Mucosa of descending colon (tissue), 3 donors: ENCODE results near the gene SERPINC1. TPM values are rescaled to one million over a fixed set of nuclear protein-coding genes. Genes with fewer than 3 reads are reported as not detected.
"Not testable (repeated sequence)": the region's sequence is repeated elsewhere in the genome, so short reads cannot be mapped to it uniquely, and the experiment has no call there.

Source experiments
- ATAC-seq: fragments of 200-7000 bp; cut with Tn5 transposase; one replicate; pipeline ENCODE4 v1.9.1; 2020; ENCODE audit warnings: mild to moderate bottlenecking, moderate library complexity
- DNase-seq, 3 donors: peaks; one replicate each; pipeline ENCODE4 v3.0.0-alpha.2; 2020
- H3K36me3 ChIP-seq: fragments of 200-600 bp; one replicate; pipeline ENCODE4 v1.8.0; 2021; ENCODE audit warnings: low read depth, mild to moderate bottlenecking
- H3K4me1 ChIP-seq: fragments of 200-600 bp; one replicate; pipeline ENCODE4 v1.8.0; 2021; ENCODE audit warnings: low read depth, mild to moderate bottlenecking
- H3K4me3 ChIP-seq: fragments of 200-600 bp; one replicate; pipeline ENCODE4 v1.8.0; 2021; ENCODE audit warnings: mild to moderate bottlenecking
- H3K9me3 ChIP-seq: fragments of 200-600 bp; one replicate; pipeline ENCODE4 v1.8.0; 2021; ENCODE audit warnings: mild to moderate bottlenecking
- intact Hi-C, 2 donors: fragments of 100-400 bp; cut with DNase I in 1 of 2; cut with micrococcal nuclease in 1 of 2; formaldehyde crosslinking; loops; one replicate each; pipeline versions ENCODE4 v1.11.0 to v1.11.1; 2022; cut with DNase I, micrococcal nuclease
- total RNA-seq, 3 donors: library from RNA; stranded (reverse); fragmentation: NEBNext Ultra II Directional in 2 of 3; extraction: Animal tissue kit (Norgen Biotek cat#: 25700) in 2 of 3; gene quantifications; one replicate each; pipeline versions ENCODE4 v1.2.1 to v1.2.4, GENCODE V29; 2021 to 2023
- TF ChIP-seq, protein P1 (sequence below): fragments of 200-600 bp; IDR thresholded peaks from one replicate; pipeline ENCODE4 v1.8.0; 2022; ENCODE audit warnings: antibody characterized with exemption, mild to moderate bottlenecking
- donor health status: DM: no; HTN: no; CAD: no; lungs with moderate emphysema.
- donor health status: DM: no; HTN: no; CAD: no.
- donor health status: DM: no; HTN: yes; CAD: no.

SERPINC1 gene
- total RNA-seq, 3 donors from 2014 or later: not detected

DNA sequence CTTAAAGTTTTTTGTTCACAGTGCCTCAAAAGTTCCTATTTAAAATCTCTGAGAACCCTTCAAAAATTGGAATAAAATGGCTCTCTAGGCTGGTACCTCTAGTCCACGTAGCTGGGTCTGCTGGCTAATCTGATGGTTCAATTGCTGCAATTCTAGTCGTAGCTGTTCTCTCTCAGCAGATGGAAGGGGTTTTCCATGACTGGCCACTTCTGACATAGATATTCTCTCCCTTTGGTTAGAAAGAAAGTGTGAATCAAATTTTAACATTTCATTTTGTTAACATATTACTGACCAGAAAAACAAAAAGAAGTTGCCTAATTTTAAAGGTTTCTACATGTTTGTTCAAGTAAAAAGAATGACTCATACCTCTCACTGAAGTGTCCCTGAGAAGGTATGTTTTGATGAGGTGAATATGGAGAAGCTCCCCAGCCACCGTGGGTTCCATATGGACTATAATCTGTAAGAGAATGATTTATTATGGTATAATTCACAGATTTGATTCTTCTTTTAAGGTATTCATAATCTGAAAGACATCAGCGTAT is 29.3 kb upstream of the SERPINC1 start:
- ATAC-seq (no peak), DNase-seq (no peak)
- intact Hi-C loops: no loop called here
- TF ChIP-seq, protein P1, sequence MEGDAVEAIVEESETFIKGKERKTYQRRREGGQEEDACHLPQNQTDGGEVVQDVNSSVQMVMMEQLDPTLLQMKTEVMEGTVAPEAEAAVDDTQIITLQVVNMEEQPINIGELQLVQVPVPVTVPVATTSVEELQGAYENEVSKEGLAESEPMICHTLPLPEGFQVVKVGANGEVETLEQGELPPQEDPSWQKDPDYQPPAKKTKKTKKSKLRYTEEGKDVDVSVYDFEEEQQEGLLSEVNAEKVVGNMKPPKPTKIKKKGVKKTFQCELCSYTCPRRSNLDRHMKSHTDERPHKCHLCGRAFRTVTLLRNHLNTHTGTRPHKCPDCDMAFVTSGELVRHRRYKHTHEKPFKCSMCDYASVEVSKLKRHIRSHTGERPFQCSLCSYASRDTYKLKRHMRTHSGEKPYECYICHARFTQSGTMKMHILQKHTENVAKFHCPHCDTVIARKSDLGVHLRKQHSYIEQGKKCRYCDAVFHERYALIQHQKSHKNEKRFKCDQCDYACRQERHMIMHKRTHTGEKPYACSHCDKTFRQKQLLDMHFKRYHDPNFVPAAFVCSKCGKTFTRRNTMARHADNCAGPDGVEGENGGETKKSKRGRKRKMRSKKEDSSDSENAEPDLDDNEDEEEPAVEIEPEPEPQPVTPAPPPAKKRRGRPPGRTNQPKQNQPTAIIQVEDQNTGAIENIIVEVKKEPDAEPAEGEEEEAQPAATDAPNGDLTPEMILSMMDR: no peak
- Histone ChIP-seq H3K9me3 (no peaks in the 10 kb centered on the region), H3K4me3 (no peak overlapping the region), H3K4me1 (no peaks in the 10 kb centered on the region), H3K36me3 (peaks cover 44% of the 10 kb centered on the region)

DNA sequence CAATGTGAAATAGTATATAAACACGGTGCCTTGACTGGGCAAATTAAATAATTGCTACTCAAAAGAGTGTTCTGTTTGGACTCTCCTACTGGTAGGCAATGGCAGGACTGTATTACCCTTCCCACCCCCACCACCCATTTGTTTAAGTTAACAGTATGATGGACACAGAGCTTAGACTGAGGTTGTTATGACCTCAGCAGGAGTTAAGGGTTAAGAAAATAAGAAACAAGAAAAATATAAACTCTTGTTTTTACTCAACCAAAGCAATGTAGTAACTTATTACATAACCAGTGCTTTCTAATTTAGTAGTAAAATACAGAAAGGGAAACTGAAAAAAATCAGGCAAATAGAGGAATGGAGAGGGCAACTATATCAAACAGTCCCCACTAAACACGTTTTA is 19.9 kb upstream of the SERPINC1 start:
- no peak for DNase-seq
- intact Hi-C loops: no loop called here
- TF ChIP-seq, protein P1: no peak
- Histone ChIP-seq H3K4me1 (no peaks in the 10 kb centered on the region), H3K9me3 (no peaks in the 10 kb centered on the region), H3K36me3 (peaks cover 7% of the 10 kb centered on the region), H3K4me3 (no peak overlapping the region)
- no peak for ATAC-seq

DNA sequence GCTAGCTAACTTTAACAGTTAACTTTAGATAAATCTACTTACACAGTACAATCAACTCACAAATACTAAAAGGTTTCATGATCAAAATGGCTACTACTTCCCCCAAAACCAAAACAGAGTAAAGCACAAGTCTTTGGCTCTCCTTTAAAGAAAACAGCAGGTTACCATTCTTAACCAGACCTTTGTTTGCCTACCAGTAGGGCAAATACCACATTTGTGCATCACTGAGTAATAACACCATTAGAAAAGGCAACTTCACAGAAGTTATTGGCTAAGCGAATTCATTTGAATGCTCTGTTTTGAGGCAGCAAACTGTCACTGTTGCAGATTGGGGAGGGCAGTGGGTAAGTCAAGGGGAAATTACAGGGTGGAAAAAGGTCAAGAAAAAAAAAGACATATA is 17.3 kb upstream of the SERPINC1 start:
- intact Hi-C loops: no loop called here
- Histone ChIP-seq H3K4me1 (no peaks in the 10 kb centered on the region), H3K36me3 (no peaks in the 10 kb centered on the region), H3K9me3 (no peaks in the 10 kb centered on the region), H3K4me3 (no peak overlapping the region)
- DNase-seq: no peak
- TF ChIP-seq, protein P1: no peak
- ATAC-seq: no peak

DNA sequence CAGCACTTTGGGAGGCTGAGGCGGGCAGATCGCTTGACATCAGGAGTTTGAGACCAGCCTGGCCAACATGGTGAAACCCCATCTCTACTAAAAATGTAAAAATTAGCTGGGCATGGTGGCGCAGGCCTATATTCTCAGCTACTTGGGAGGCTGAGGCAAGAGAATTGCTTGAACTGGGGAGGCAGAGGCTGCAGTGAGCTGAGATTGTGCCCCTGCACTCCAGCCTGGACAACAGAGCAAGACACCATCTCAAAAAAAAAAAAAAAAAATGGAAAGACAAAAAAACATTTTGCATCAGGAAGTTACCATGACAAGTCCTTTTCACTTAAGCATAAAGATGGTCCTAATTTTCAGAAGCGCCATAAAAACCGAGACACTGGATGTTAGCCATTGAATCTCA is 13.4 kb upstream of the SERPINC1 start:
- DNase-seq, H3K9me3 ChIP-seq, ATAC-seq, H3K4me1 ChIP-seq, intact Hi-C loops, H3K36me3 ChIP-seq, H3K4me3 ChIP-seq: not testable (repeated sequence)

DNA sequence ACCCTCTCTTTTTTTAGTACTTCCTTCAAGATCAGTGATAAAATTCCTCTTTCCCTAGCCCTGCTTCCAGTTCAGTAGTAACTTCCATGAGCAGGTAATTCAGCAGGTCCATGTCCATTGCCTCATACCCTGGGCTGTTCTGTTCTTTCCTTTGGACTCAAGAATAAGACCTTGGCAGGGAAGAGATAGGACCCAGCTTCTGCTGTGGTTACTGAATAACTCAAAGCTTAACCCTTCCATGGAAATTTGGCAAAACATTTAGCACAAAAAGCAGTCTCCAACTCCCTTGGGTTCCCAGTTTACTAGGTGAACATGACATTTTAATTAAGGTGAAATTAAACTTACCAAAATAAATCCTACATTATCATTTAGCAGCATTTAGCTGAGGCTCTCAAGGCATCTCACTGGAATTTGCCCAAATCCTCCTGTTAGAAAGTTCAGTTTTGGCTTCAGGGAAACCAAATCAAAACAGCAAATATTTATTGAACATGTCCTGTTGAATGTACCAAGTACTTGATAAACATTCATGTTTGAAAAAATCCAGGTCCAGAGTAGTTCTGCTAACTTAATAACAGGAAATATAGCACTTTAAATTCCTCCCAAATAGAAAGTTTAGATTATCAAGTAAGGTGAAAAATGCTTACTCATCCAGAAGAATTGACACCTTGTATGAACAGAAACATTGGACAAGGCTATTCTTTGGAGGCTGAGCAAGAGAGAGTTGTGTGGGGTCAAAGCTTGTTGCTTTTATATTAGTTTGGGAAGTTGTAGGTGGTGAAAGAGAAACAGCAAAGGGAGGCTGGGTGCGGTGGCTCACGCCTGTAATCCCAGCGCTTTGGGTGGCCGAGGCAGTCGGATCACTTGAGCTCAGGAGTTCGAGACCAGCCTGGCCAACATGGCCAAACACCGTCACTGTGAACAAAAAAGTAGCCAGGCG is 8.4 kb upstream of the SERPINC1 start:
- H3K9me3 ChIP-seq: no peaks in the 10 kb centered on the region
- H3K36me3 ChIP-seq: no peaks in the 10 kb centered on the region
- H3K4me1 ChIP-seq: no peaks in the 10 kb centered on the region
- no peak for DNase-seq
- TF ChIP-seq, protein P1: no peak
- H3K4me3 ChIP-seq: no peak overlapping the region
- intact Hi-C loops: no loop called here
- ATAC-seq: no peak

DNA sequence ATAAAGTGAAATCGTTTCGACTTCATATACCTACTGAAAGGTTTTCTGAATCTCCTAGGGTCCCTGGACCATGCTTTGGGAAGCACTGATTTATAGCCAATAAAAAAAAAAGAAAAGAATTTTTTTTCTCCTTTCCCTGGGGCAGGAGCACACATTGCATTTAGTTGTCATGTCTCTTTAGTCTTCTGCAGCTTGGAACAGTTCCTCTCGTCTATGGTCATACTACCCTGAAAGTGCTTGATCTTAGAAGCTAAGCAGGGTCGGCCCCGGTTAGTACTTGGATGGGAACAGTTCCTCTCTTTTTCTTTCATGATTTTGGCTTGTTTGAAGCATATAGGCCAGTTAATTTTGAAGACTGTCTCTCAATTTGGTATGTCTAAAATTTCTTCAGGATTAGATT is 3.7 kb upstream of the SERPINC1 start:
- TF ChIP-seq, protein P1: no peak
- H3K4me1 ChIP-seq: no peaks in the 10 kb centered on the region
- intact Hi-C loops: no loop called here
- no peak overlapping the region for H3K4me3 ChIP-seq
- DNase-seq (no peak), ATAC-seq (no peak)
- H3K9me3 ChIP-seq: no peaks in the 10 kb centered on the region
- H3K36me3 ChIP-seq: no peaks in the 10 kb centered on the region
